ENCODE results near the gene NAMPT. TPM values are rescaled to one million over a fixed set of nuclear protein-coding genes. Genes with fewer than 3 reads are reported as not detected.

Gene NAMPT
- total and polyA plus RNA-seq, 9 of the 15 experiments (the other 6 are each of a cell fraction or from before 2014, with no cell fraction given): 41.1 to 160 (median 106) TPM

DNA sequence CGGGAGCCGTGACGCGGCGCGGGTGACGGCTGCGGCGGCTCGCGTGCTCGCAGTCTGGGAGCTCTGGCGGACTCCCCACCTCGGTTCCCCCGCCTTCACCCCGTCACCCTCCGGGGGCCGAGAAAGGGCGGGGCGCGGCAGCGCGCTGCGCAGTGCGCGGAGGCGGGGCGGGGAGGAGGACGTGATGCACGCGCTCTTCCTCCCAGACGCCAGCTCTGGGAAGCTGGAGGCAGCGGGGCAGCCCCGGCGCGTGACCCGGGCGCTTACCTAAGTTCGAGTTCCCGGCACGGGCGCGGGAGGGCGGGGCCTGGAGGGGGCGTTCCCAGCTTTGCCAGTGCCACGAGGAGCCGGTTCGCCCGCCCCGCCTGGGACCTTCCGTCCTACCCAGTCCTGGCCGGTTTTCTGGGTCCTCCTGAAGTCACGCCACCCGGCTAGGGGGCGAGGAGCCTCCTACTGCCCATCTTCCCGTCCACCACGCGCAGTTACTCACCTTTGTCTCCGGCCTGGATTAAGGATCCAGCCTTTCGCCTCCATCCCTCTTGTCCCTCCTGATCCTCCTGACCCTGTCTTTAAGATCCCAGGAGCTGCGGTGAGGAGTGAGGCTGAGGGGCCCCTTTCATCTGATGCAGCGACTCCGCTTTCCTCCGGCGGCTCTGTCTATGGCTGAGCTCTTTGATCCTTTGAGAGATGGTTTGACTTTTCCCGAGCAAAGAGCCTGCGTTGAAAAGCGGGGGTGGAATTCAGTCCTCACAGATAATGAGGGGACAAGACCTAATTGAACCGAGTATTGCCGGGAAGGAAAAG is 470 bp upstream of the NAMPT start (continued):
- TF ChIP-seq, protein P1, sequence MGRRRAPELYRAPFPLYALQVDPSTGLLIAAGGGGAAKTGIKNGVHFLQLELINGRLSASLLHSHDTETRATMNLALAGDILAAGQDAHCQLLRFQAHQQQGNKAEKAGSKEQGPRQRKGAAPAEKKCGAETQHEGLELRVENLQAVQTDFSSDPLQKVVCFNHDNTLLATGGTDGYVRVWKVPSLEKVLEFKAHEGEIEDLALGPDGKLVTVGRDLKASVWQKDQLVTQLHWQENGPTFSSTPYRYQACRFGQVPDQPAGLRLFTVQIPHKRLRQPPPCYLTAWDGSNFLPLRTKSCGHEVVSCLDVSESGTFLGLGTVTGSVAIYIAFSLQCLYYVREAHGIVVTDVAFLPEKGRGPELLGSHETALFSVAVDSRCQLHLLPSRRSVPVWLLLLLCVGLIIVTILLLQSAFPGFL (CRISPR knock-in tag; IDR thresholded peaks at IDR 0.05): no peak
- TF ChIP-seq, protein P2, sequence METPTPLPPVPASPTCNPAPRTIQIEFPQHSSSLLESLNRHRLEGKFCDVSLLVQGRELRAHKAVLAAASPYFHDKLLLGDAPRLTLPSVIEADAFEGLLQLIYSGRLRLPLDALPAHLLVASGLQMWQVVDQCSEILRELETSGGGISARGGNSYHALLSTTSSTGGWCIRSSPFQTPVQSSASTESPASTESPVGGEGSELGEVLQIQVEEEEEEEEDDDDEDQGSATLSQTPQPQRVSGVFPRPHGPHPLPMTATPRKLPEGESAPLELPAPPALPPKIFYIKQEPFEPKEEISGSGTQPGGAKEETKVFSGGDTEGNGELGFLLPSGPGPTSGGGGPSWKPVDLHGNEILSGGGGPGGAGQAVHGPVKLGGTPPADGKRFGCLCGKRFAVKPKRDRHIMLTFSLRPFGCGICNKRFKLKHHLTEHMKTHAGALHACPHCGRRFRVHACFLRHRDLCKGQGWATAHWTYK (CRISPR knock-in tag; IDR thresholded peaks at IDR 0.05): no peak
- TF ChIP-seq SMARCA5 (IDR thresholded peaks at IDR 0.05) (0 out of 2 replicates have a peak, but pooled peaks have one; percentile 46), FOXK2 (conservative IDR thresholded peaks at IDR 0.05 in 1 of 2, IDR thresholded peaks at IDR 0.05 in 1 of 2; ENCODE audit: low read depth in 2 of 2) (peak; percentile 39 to 89; a peak in 3 of 4 replicates), SNRNP70 (optimal IDR thresholded peaks at IDR 0.05; ENCODE audit: low read depth, low read length) (no peak), ZFP1 (CRISPR knock-in tag; IDR thresholded peaks at IDR 0.05) (peak; percentile 28; the same call in 1 of the 2 replicates), SAP30 (IDR thresholded peaks at IDR 0.05; ENCODE audit: borderline replicate concordance, insufficient read depth, low read depth, low read length, poor library complexity, severe bottlenecking) (peak; percentile 77), RBM25 (IDR thresholded peaks at IDR 0.05; ENCODE audit: low read depth, low read length, severe bottlenecking) (no peak), TEAD1 (CRISPR knock-in tag; IDR thresholded peaks at IDR 0.05) (0 out of 4 replicates have a peak, but pooled peaks of 1 of the 2 experiments have one; percentile 49), ARNT (IDR thresholded peaks at IDR 0.05) (peak; percentile 26 to 64; a peak in 3 of 4 replicates), ZNF253 (CRISPR knock-in tag; conservative IDR thresholded peaks at IDR 0.05) (no peak), ZKSCAN8 (CRISPR knock-in tag; IDR thresholded peaks at IDR 0.05) (no peak; the same call in 1 of the 2 replicates), SETDB1 (IDR thresholded peaks at IDR 0.05; ENCODE audit: low read length) (no peak), ATF1 (CRISPR knock-in tag; IDR thresholded peaks at IDR 0.05) (no peak; the same call in 1 of the 2 replicates), ATF1 (tag; IDR thresholded peaks at IDR 0.05) (peak; percentile 94), SRSF3 (IDR thresholded peaks at IDR 0.05; ENCODE audit: insufficient read depth, low read length) (no peak), ESRRB (CRISPR knock-in tag; IDR thresholded peaks at IDR 0.05; ENCODE audit: borderline replicate concordance) (no peak), SMARCA4 (IDR thresholded peaks at IDR 0.05) (peak; percentile 83), EWSR1 (IDR thresholded peaks at IDR 0.05; ENCODE audit: borderline replicate concordance, low read depth, partially characterized antibody) (no peak)
- TF ChIP-seq, protein P3, sequence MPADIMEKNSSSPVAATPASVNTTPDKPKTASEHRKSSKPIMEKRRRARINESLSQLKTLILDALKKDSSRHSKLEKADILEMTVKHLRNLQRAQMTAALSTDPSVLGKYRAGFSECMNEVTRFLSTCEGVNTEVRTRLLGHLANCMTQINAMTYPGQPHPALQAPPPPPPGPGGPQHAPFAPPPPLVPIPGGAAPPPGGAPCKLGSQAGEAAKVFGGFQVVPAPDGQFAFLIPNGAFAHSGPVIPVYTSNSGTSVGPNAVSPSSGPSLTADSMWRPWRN (IDR thresholded peaks at IDR 0.05; ENCODE audit: low read depth): peak; percentile 95
- TF ChIP-seq, protein P4, sequence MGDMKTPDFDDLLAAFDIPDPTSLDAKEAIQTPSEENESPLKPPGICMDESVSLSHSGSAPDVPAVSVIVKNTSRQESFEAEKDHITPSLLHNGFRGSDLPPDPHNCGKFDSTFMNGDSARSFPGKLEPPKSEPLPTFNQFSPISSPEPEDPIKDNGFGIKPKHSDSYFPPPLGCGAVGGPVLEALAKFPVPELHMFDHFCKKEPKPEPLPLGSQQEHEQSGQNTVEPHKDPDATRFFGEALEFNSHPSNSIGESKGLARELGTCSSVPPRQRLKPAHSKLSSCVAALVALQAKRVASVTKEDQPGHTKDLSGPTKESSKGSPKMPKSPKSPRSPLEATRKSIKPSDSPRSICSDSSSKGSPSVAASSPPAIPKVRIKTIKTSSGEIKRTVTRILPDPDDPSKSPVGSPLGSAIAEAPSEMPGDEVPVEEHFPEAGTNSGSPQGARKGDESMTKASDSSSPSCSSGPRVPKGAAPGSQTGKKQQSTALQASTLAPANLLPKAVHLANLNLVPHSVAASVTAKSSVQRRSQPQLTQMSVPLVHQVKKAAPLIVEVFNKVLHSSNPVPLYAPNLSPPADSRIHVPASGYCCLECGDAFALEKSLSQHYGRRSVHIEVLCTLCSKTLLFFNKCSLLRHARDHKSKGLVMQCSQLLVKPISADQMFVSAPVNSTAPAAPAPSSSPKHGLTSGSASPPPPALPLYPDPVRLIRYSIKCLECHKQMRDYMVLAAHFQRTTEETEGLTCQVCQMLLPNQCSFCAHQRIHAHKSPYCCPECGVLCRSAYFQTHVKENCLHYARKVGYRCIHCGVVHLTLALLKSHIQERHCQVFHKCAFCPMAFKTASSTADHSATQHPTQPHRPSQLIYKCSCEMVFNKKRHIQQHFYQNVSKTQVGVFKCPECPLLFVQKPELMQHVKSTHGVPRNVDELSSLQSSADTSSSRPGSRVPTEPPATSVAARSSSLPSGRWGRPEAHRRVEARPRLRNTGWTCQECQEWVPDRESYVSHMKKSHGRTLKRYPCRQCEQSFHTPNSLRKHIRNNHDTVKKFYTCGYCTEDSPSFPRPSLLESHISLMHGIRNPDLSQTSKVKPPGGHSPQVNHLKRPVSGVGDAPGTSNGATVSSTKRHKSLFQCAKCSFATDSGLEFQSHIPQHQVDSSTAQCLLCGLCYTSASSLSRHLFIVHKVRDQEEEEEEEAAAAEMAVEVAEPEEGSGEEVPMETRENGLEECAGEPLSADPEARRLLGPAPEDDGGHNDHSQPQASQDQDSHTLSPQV (IDR thresholded peaks at IDR 0.05): peak; percentile 46

Measured in K562 (cell line).